Fibroblast of the aortic adventitia (primary cell): ENCODE data around the gene CNTFR. TPM values are rescaled to one million over a fixed set of nuclear protein-coding genes. Genes with fewer than 3 reads are reported as not detected.

ENCODE experiments used
- DNase-seq: peaks from one replicate; pipeline ENCODE4 v3.0.0-alpha.2; 2010; ENCODE audit warnings: low read depth
- H3K4me3 ChIP-seq: 2 replicates; pipeline ENCODE4 v1.5.1; 2011; ENCODE audit warnings: low read depth, mild to moderate bottlenecking, control low read depth, low read length, moderate library complexity
- total RNA-seq: library from RNA; depleted of rRNA; stranded (reverse); fragments of >200 nt; gene quantifications from 2 replicates; pipeline ENCODE4 v1.2.3, GENCODE V29; 2012; ENCODE audit warnings: low replicate concordance
- TF ChIP-seq, protein P1 (sequence below): IDR thresholded peaks from 2 replicates; pipeline ENCODE4 v1.5.1; 2011; ENCODE audit warnings: mild to moderate bottlenecking, low read length, control low read depth, inconsistent platforms; ENCODE audit not compliant: insufficient read depth

The CNTFR gene
- total RNA-seq, 1 donor, result not detected

DNA sequence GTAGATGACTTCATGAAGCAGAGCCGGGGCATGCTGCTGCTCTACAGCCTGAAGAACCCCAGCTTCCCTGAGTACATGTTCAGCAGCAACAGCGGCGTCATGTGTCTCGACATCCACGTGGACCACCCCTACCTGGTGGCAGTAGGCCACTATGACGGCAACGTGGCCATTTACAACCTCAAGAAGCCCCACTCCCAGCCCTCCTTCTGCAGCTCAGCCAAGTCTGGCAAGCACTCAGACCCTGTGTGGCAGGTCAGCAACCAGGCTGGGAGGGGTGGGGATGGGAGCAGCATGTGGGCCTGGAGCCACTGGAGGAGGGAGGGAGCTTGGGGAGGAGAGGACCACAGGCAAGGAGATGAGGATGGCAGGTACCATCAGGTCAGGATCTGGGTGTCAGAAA is 82.9 kb downstream of the CNTFR start:
- DNase-seq, result no peak
- H3K4me3 ChIP-seq, result no peak overlapping the region
- TF ChIP-seq, protein P1, sequence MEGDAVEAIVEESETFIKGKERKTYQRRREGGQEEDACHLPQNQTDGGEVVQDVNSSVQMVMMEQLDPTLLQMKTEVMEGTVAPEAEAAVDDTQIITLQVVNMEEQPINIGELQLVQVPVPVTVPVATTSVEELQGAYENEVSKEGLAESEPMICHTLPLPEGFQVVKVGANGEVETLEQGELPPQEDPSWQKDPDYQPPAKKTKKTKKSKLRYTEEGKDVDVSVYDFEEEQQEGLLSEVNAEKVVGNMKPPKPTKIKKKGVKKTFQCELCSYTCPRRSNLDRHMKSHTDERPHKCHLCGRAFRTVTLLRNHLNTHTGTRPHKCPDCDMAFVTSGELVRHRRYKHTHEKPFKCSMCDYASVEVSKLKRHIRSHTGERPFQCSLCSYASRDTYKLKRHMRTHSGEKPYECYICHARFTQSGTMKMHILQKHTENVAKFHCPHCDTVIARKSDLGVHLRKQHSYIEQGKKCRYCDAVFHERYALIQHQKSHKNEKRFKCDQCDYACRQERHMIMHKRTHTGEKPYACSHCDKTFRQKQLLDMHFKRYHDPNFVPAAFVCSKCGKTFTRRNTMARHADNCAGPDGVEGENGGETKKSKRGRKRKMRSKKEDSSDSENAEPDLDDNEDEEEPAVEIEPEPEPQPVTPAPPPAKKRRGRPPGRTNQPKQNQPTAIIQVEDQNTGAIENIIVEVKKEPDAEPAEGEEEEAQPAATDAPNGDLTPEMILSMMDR, result no peak

- no peak for DNase-seq
- TF ChIP-seq, protein P1, result no peak
- H3K4me3 ChIP-seq, result no peak overlapping the region
These were observed 84.0 kb downstream of the CNTFR start for GRCh38 chr9:34505370-34506120.

DNA sequence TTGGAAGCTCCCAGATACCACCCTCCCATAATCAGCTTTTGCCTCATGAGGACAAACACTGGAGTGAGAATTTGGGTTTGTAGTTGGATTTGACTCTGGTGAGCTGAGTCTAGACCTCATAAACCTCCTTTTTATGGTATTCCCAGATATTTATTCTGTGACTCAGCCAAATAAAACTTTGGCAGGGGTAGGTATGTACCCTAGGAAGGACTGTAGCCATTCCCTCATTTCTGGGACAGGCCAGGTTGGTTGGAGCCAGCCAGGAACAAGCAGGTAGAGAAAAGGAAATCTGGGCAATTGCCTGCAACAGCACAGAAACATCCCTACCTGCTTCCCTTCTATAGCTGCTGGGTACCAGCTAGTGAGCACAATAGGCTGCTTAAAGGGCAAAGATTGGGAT is 86.1 kb downstream of the CNTFR start:
- TF ChIP-seq, protein P1, result no peak
- no peak overlapping the region for H3K4me3 ChIP-seq
- no peak for DNase-seq

- TF ChIP-seq, protein P1, result no peak
- no peak overlapping the region for H3K4me3 ChIP-seq
- DNase-seq, result no peak
These were observed 86.6 kb downstream of the CNTFR start for GRCh38 chr9:34502891-34503290.

DNA sequence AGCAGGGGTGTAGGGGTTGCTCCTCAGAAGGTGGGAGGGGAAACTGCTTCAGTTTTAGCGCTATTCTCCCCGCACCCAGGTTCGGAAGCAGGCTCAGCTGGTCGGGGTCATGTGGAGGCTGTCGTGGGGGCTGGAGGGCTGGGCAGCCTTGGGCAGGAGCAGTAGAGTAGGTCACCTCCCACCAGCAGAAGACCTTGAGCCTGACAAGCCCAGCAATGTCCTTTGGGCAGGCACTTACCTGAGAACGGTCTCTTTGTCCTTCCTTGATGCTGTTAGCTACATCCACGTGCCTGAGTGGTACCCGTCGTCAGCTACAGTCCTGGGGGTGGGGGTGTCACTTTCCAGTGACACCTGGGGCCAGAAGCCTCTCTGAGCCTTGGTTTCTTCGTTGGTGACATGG is 87.1 kb downstream of the CNTFR start:
- H3K4me3 ChIP-seq, result no peak overlapping the region
- TF ChIP-seq, protein P1, result no peak
- DNase-seq, result no peak

- no peak overlapping the region for H3K4me3 ChIP-seq
- TF ChIP-seq, protein P1, result peak; percentile 59
- DNase-seq, result peak; percentile 96
These were observed 87.6 kb downstream of the CNTFR start for GRCh38 chr9:34501889-34502425.

Other genes starting within 250 kb of the CNTFR start
- 0.90 and 1.3 TPM in 2 replicates for gene MYORG, start 212.8 kb downstream of the CNTFR start, total RNA-seq
- gene FAM219A, start 131.2 kb downstream of the CNTFR start, total RNA-seq, result 6.1 and 7.0 TPM in 2 replicates
- 1.1 TPM in 1 of 2 replicates, not detected in the other for gene DNAI1, start 130.9 kb downstream of the CNTFR start, total RNA-seq
- not detected in 2 replicates for gene ENHO, start 66.7 kb downstream of the CNTFR start, total RNA-seq
- 9.2 and 9.6 TPM in 2 replicates for gene RPP25L, start 22.4 kb upstream of the CNTFR start, total RNA-seq
- gene DCTN3, start 30.8 kb upstream of the CNTFR start, total RNA-seq, result 36.9 and 88.1 TPM in 2 replicates
- 0.09 and 0.74 TPM in 2 replicates for gene ARID3C, start 39.3 kb upstream of the CNTFR start, total RNA-seq
- gene SIGMAR1, start 48.1 kb upstream of the CNTFR start, total RNA-seq, result 71.3 and 97.8 TPM in 2 replicates
- gene GALT, start 57.0 kb upstream of the CNTFR start, total RNA-seq, result 22.8 and 26.8 TPM in 2 replicates
- 23.8 and 26.7 TPM in 2 replicates for gene IL11RA, start 62.5 kb upstream of the CNTFR start, total RNA-seq
- not detected in 2 replicates for gene CCL27, start 72.9 kb upstream of the CNTFR start, total RNA-seq
- not detected in 2 replicates for gene CCL19, start 101.6 kb upstream of the CNTFR start, total RNA-seq
- not detected in 2 replicates for gene CCL21, start 120.4 kb upstream of the CNTFR start, total RNA-seq